SU-DHL-6 (cell line): Measurements from ENCODE around the gene RP9.

Experiments used
- H2AFZ ChIP-seq: fragments of 200-600 bp; sonication (generic); 2 replicates; pipeline ENCODE4 v1.6.1; 2014; ENCODE audit warnings: low read depth, mild to moderate bottlenecking, moderate library complexity, mixed read lengths, antibody characterized with exemption, low read length; ENCODE audit not compliant: severe bottlenecking
- H3F3A ChIP-seq: fragments of 200-600 bp; shearing (Covaris generic); 2 replicates; pipeline ENCODE4 v1.6.0; 2016; ENCODE audit warnings: antibody characterized with exemption, mild to moderate bottlenecking; ENCODE audit not compliant: insufficient read depth
- H3K27ac ChIP-seq: fragments of 200-600 bp; sonication (generic); 2 replicates; pipeline ENCODE4 v1.5.1; 2016; ENCODE audit warnings: low read depth, mild to moderate bottlenecking, low read length, moderate library complexity, mixed read lengths
- H3K27me3 ChIP-seq: fragments of 200-600 bp; sonication (generic), shearing (Covaris generic); 2 replicates; pipeline ENCODE4 v1.6.0; 2014; ENCODE audit warnings: mild to moderate bottlenecking, low read length
- H3K36me3 ChIP-seq: fragments of 200-600 bp; sonication (generic); 2 replicates; pipeline ENCODE4 v1.6.1; 2014; ENCODE audit warnings: mild to moderate bottlenecking, low read length, mixed read lengths
- H3K4me2 ChIP-seq: fragments of 300-600, 200-600 bp; shearing (Covaris generic), sonication (generic); 2 replicates; pipeline ENCODE4 v1.6.0; 2014; ENCODE audit warnings: low read length, low read depth, mild to moderate bottlenecking; ENCODE audit not compliant: poor library complexity, severe bottlenecking
- H3K4me3 ChIP-seq: fragments of 200-600 bp; sonication (generic); 2 replicates; pipeline ENCODE4 v1.5.1; 2014; ENCODE audit warnings: antibody characterized with exemption, low read length, mild to moderate bottlenecking, mixed read lengths; ENCODE audit not compliant: insufficient read depth, poor library complexity, severe bottlenecking
- H3K79me2 ChIP-seq: fragments of 200-600 bp; sonication (generic); 2 replicates; pipeline ENCODE4 v1.6.1; 2014; ENCODE audit warnings: mild to moderate bottlenecking, low read length, moderate library complexity; ENCODE audit not compliant: insufficient read depth
- H3K9ac ChIP-seq: fragments of 200-600 bp; sonication (generic); 2 replicates; pipeline ENCODE4 v1.7.0; 2014; ENCODE audit warnings: mild to moderate bottlenecking, low read length
- H3K9me2 ChIP-seq: fragments of 200-600 bp; sonication (generic); replicated peaks from 2 replicates; pipeline ENCODE4 v1.6.1; 2014; ENCODE audit warnings: low read length; ENCODE audit not compliant: insufficient read depth
- H3K9me3 ChIP-seq: fragments of 200-600 bp; sonication (generic); 2 replicates; pipeline ENCODE4 v1.6.1; 2014; ENCODE audit warnings: low read length, mixed read lengths; ENCODE audit not compliant: insufficient read depth
- H4K20me1 ChIP-seq: fragments of 200-600 bp; sonication (generic); 2 replicates; pipeline ENCODE4 v1.6.1; 2014; ENCODE audit warnings: low read depth, mild to moderate bottlenecking, antibody characterized with exemption, low read length, moderate library complexity, mixed read lengths
- EZH2phosphoT487 ChIP-seq: fragments of 200-600 bp; sonication (generic), shearing (Covaris generic); conservative IDR thresholded peaks from 2 replicates; pipeline ENCODE4 v1.6.1; 2018; ENCODE audit warnings: mild to moderate bottlenecking, antibody characterized with exemption, low read length, moderate library complexity, mixed read lengths
- TF ChIP-seq, protein P1 (sequence below): fragments of 200-600 bp; sonication (generic); IDR thresholded peaks from one replicate; pipeline ENCODE4 v1.5.1; 2017; ENCODE audit warnings: antibody characterized with exemption, mild to moderate bottlenecking, low read length, moderate library complexity; ENCODE audit not compliant: insufficient read depth, poor library complexity, severe bottlenecking

RP9 gene

DNA sequence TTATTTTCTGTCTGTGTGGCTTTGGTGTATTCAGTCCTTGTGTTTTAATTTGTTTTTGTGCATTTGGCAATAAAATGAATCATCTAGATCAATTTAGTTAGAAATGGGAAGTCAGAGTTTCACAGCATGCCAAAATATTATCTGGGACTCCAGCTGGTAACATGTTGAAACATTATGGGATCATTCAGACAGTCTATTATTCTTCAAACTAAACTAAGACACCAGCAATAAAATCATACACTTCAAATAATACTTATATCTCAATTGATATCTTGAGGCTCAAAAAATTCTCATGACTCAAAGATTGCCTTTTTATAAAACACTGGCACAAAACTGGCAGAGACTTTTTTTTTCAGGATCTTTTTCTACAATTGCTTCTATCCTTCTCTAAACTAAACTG, 5.8 kb upstream of the RP9 start:
- Histone ChIP-seq H3K27ac (no peak overlapping the region), H3K36me3 (no peaks in the 10 kb centered on the region), H3K4me3 (no peak overlapping the region), H4K20me1 (no peaks in the 10 kb centered on the region), H3K79me2 (no peaks in the 10 kb centered on the region), H3K9ac (no peak overlapping the region), H3K9me3 (no peaks in the 10 kb centered on the region; the same call in 1 of the 2 replicates), H3F3A (no peaks in the 10 kb centered on the region), H3K9me2 (no peaks in the 10 kb centered on the region), H3K27me3 (no peaks in the 10 kb centered on the region), H2AFZ (no peak overlapping the region), H3K4me2 (no peak overlapping the region)
- no peak for TF ChIP-seq EZH2phosphoT487
- TF ChIP-seq, protein P1, sequence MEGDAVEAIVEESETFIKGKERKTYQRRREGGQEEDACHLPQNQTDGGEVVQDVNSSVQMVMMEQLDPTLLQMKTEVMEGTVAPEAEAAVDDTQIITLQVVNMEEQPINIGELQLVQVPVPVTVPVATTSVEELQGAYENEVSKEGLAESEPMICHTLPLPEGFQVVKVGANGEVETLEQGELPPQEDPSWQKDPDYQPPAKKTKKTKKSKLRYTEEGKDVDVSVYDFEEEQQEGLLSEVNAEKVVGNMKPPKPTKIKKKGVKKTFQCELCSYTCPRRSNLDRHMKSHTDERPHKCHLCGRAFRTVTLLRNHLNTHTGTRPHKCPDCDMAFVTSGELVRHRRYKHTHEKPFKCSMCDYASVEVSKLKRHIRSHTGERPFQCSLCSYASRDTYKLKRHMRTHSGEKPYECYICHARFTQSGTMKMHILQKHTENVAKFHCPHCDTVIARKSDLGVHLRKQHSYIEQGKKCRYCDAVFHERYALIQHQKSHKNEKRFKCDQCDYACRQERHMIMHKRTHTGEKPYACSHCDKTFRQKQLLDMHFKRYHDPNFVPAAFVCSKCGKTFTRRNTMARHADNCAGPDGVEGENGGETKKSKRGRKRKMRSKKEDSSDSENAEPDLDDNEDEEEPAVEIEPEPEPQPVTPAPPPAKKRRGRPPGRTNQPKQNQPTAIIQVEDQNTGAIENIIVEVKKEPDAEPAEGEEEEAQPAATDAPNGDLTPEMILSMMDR: no peak

DNA sequence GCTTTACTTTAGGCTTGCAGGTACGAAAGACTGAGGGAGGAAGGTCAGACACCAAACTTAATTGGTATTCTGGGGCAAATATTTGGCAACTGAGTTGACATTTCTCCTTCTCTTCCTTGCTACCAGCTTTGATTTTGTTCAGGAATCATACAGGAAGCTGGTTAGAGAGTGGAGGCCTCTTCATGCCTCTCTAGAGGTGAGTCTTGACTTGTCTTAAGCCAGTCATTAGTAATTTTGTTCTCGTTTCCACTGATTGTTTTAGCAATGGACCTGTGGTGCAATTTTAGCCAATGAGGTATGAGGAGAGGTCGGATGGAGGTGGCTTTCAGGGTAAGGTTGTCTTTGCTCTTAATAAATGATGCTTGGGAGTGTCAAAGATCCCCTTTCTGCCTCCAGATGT, 2.4 kb upstream of the RP9 start:
- Histone ChIP-seq H3K36me3 (no peaks in the 10 kb centered on the region), H3K4me3 (no peak overlapping the region), H2AFZ (no peak overlapping the region), H3K9ac (no peak overlapping the region), H3K27me3 (no peaks in the 10 kb centered on the region), H3K4me2 (no peak overlapping the region), H3K9me3 (no peaks in the 10 kb centered on the region), H3K9me2 (no peaks in the 10 kb centered on the region), H3K27ac (no peak overlapping the region), H3K79me2 (peaks cover 23% of the 10 kb centered on the region), H4K20me1 (peaks cover 7% of the 10 kb centered on the region; the same call in 1 of the 2 replicates), H3F3A (peaks cover 7% of the 10 kb centered on the region; the same call in 1 of the 2 replicates)
- TF ChIP-seq, protein P1: no peak
- no peak for TF ChIP-seq EZH2phosphoT487

DNA sequence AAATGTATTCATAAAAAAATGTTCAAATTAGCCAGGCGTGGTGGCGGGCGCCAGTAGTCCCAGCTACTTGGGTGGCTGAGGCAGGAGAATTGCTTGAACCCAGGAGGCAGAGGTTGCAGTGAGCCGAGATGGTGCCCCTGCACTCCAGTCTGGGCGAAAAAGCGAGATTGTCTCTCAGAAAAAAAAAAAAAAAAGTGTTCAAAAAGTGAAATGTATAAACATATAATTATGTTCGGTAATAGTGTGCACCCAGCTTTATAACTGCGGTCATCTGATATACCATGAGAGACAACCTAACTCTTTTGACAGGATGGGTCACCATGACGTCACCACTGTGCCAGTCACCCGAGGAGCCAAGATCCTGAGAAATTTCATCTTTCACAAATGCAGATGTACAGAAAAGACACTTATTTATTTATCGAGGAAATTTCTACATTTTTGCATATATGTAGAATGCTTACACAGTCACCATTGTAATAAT, 594 bp upstream of the RP9 start:
- no peaks in the 10 kb centered on the region for H3K9me3 ChIP-seq
- H3K9ac ChIP-seq: peak overlapping the region; percentile 96
- TF ChIP-seq, protein P1: no peak
- TF ChIP-seq EZH2phosphoT487: no peak
- no peaks in the 10 kb centered on the region for H3K9me2 ChIP-seq
- H3K27me3 ChIP-seq: no peaks in the 10 kb centered on the region
- H3K4me2 ChIP-seq: peak overlapping the region; percentile 75
- no peaks in the 10 kb centered on the region for H3K36me3 ChIP-seq
- peaks cover 39% of the 10 kb centered on the region for H3K79me2 ChIP-seq
- no peak overlapping the region for H3K27ac ChIP-seq
- peaks cover 7% of the 10 kb centered on the region; the same call in 1 of the 2 replicates for H3F3A ChIP-seq
- peaks cover 7% of the 10 kb centered on the region; the same call in 1 of the 2 replicates for H4K20me1 ChIP-seq
- peak overlapping the region; percentile 52 for H2AFZ ChIP-seq
- peak overlapping the region; percentile 62 for H3K4me3 ChIP-seq
